Activated naive CD8-positive, alpha-beta T cell treated with anti-CD3 and anti-CD28 coated beads, Interleukin-2, amount 50 U/mL, for 24 hours (primary cell): ENCODE data around the gene SPATA21.

Experiments used
- ATAC-seq: fragments of 150-1000 bp; cut with Tn5 transposase; one replicate; pipeline ENCODE4 v1.10.0; 2021
- DNase-seq: peaks from one replicate; pipeline ENCODE4 v3.0.0; 2021
- H3K27ac Mint-ChIP-seq: one replicate; pipeline ENCODE4 v1.8.0; 2021; ENCODE audit warnings: mild to moderate bottlenecking, mixed read lengths
- H3K27me3 Mint-ChIP-seq: one replicate; pipeline ENCODE4 v1.8.0; 2021; ENCODE audit warnings: mixed read lengths
- H3K36me3 Mint-ChIP-seq: one replicate; pipeline ENCODE4 v1.8.0; 2021; ENCODE audit warnings: low read depth, mixed read lengths
- H3K4me1 Mint-ChIP-seq: one replicate; pipeline ENCODE4 v1.8.0; 2021; ENCODE audit warnings: mixed read lengths
- H3K4me3 Mint-ChIP-seq: one replicate; pipeline ENCODE4 v1.8.0; 2021; ENCODE audit warnings: mild to moderate bottlenecking, moderate library complexity, mixed read lengths
- H3K9me3 Mint-ChIP-seq: one replicate; pipeline ENCODE4 v1.8.0; 2021; ENCODE audit warnings: mixed read lengths

The SPATA21 gene

DNA sequence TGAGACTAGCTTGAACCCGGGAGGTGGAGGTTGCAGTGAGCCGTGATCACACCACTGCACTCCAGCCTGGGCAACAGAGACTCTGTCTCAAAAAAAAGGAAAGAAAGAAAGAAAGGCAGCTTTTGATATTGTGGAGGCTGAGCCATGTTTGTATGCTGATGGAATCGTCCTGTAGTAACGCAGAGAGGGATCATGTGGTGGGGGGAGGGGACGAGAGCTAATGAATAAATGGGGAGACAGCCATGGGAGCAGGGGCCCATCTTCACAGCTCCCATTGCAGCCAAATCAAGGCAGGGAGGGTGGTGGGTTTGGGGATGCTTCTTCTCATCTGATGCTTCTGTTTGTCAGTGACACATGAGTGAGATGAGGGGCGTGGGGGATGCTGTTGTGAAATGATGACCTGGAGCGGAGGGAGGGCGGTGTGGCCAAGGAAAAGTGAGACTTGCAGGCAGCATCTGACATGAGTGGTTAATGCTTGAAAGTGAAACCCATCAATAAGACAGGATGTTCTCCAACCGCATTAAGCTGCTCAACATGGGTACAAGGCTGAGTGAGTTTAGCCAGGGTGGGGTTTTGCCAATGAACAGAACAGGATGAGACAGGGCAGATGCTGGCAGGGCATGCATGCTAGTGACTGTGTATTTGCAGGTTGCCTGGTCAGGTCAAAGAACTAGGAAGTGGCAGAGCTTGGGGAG is 16.7 kb downstream of the SPATA21 start:
- Mint-ChIP-seq H3K4me3 (peak overlapping the region; percentile 63), H3K4me1 (peaks cover 39% of the 10 kb centered on the region), H3K27me3 (no peaks in the 10 kb centered on the region), H3K36me3 (no peaks in the 10 kb centered on the region), H3K27ac (peak overlapping the region; percentile 92), H3K9me3 (no peaks in the 10 kb centered on the region)
- ATAC-seq (peak; percentile 93), DNase-seq (peak; percentile 68)

- H3K27me3 Mint-ChIP-seq, result no peaks in the 10 kb centered on the region
- ATAC-seq, result peak; percentile 78
- no peaks in the 10 kb centered on the region for H3K36me3 Mint-ChIP-seq
- peak; percentile 23 for DNase-seq
- H3K4me3 Mint-ChIP-seq, result peak overlapping the region; percentile 13
- no peaks in the 10 kb centered on the region for H3K9me3 Mint-ChIP-seq
- peaks cover 39% of the 10 kb centered on the region for H3K4me1 Mint-ChIP-seq
- peak overlapping the region; percentile 69 for H3K27ac Mint-ChIP-seq
Observed at GRCh38 chr1:16418823-16419425, 18.3 kb downstream of the SPATA21 start.

DNA sequence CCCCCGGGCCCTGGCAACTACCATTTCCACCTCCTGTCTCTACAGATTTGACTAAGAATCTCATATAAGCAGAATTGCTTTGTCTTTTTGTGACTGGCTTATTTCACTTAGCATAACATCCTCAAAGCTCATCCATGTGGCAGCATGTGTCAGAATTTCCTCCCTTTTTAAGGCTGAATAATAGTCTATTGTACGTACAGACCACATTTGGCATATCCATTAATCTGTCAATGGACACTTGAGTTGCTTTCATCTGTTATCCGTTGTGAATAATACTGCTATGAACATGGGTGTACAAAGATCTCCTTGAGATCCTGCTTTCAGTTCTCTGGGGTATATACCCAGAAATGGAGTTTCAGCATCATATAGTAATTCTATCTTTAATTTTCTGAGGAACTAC is 24.0 kb downstream of the SPATA21 start:
- peaks cover 4% of the 10 kb centered on the region for H3K4me1 Mint-ChIP-seq
- no peaks in the 10 kb centered on the region for H3K9me3 Mint-ChIP-seq
- no peak overlapping the region for H3K4me3 Mint-ChIP-seq
- ATAC-seq (no peak), DNase-seq (no peak)
- no peaks in the 10 kb centered on the region for H3K36me3 Mint-ChIP-seq
- peaks cover 2% of the 10 kb centered on the region for H3K27me3 Mint-ChIP-seq
- H3K27ac Mint-ChIP-seq, result no peak overlapping the region

DNA sequence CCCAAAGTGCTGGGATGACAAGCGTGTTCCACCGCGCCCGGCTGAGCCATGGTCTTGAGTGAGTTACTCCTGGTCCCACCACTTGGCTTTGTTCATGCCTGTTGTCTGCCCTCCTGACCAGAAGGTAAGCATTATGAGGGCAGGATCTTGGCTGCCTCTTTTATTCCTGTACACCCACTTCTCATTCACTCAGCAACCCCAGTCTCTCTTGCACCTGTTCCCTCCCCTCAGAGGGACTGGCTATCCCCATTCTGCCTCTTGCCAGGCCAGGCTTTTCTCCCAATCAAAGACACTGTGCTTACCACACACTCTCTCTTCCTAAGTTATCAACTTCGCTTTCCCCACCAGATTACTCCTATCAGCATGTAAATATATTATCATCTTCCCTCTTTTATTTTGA is 26.4 kb downstream of the SPATA21 start:
- H3K4me1 Mint-ChIP-seq, result no peaks in the 10 kb centered on the region
- DNase-seq (no peak), ATAC-seq (no peak)
- no peaks in the 10 kb centered on the region for H3K9me3 Mint-ChIP-seq
- H3K36me3 Mint-ChIP-seq, result no peaks in the 10 kb centered on the region
- no peak overlapping the region for H3K4me3 Mint-ChIP-seq
- H3K27me3 Mint-ChIP-seq, result peaks cover 2% of the 10 kb centered on the region
- H3K27ac Mint-ChIP-seq, result no peak overlapping the region

- Mint-ChIP-seq H3K27me3 (peaks cover 2% of the 10 kb centered on the region), H3K36me3 (no peaks in the 10 kb centered on the region), H3K9me3 (no peaks in the 10 kb centered on the region), H3K4me3 (no peak overlapping the region), H3K27ac (no peak overlapping the region), H3K4me1 (no peaks in the 10 kb centered on the region)
- DNase-seq, result no peak
- no peak for ATAC-seq
Observed at GRCh38 chr1:16409536-16410152, 27.6 kb downstream of the SPATA21 start.

GRCh38 chr1:16406868-16407267 is 30.4 kb downstream of the SPATA21 start:
- no peak overlapping the region for H3K4me3 Mint-ChIP-seq
- no peak overlapping the region for H3K27ac Mint-ChIP-seq
- H3K4me1 Mint-ChIP-seq, result no peaks in the 10 kb centered on the region
- H3K9me3 Mint-ChIP-seq, result no peaks in the 10 kb centered on the region
- ATAC-seq, result no peak
- DNase-seq, result no peak
- H3K27me3 Mint-ChIP-seq, result no peaks in the 10 kb centered on the region
- no peaks in the 10 kb centered on the region for H3K36me3 Mint-ChIP-seq

DNA sequence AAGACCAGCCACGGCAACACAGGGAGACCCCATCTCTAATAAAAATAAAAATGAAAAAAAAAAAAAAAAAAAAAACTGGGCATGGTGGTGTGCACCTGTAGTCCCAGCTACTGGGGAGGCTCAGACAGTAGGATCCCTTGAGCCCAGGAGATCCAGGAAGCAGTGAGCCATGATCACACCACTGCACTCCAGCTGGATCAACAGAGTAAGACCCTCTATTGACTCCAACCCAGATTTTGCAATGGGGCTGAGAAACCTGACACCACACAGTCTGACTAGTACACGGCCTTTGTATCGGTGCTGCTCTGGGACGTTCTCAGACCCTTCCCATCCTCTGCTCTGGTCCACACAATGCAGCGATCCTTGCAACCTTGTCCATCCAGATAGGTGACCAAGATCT is 31.8 kb downstream of the SPATA21 start:
- Mint-ChIP-seq H3K9me3 (no peaks in the 10 kb centered on the region), H3K4me1 (no peaks in the 10 kb centered on the region), H3K4me3 (no peak overlapping the region), H3K36me3 (no peaks in the 10 kb centered on the region), H3K27ac (no peak overlapping the region), H3K27me3 (no peaks in the 10 kb centered on the region)
- ATAC-seq (no peak), DNase-seq (no peak)

GRCh38 chr1:16402742-16403141 is 34.5 kb downstream of the SPATA21 start:
- H3K4me1 Mint-ChIP-seq, result peaks cover 4% of the 10 kb centered on the region
- ATAC-seq (no peak), DNase-seq (no peak)
- H3K9me3 Mint-ChIP-seq, result no peaks in the 10 kb centered on the region
- H3K27me3 Mint-ChIP-seq, result no peaks in the 10 kb centered on the region
- no peak overlapping the region for H3K27ac Mint-ChIP-seq
- peaks cover 4% of the 10 kb centered on the region for H3K36me3 Mint-ChIP-seq
- no peak overlapping the region for H3K4me3 Mint-ChIP-seq

DNA sequence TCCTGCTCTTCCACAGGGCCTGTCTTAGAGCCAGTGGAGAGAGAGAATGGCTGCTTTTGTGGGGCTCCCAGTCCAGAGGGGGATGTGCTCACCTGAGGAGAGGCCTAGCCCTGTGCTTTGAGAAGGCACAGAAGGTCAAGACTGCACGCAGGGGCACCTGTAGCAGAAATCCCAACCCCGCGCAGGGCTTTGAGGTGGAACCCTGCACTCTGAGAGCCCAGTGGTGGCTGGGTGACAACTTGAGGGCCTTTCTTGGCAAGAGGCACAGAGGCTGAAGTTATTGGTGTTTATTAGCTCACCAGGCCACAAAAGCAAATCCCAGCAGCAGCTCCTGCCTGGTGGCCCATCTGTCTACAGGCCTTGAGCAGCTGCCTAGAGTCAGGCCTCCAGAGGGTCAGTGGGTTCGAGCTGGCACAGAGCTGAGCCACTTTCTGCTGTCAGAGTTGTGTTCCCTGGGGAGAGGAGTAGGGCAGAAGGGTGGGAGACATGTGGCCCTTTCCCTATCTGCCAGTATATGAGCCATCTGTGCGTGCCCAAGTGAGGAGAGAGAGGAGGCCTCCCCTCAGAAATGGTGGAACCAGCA is 38.8 kb downstream of the SPATA21 start:
- peaks cover 12% of the 10 kb centered on the region for H3K36me3 Mint-ChIP-seq
- H3K9me3 Mint-ChIP-seq, result no peaks in the 10 kb centered on the region
- H3K4me1 Mint-ChIP-seq, result peaks cover 24% of the 10 kb centered on the region
- DNase-seq (no peak), ATAC-seq (no peak)
- H3K27ac Mint-ChIP-seq, result peak overlapping the region; percentile 76
- H3K4me3 Mint-ChIP-seq, result no peak overlapping the region
- no peaks in the 10 kb centered on the region for H3K27me3 Mint-ChIP-seq

DNA sequence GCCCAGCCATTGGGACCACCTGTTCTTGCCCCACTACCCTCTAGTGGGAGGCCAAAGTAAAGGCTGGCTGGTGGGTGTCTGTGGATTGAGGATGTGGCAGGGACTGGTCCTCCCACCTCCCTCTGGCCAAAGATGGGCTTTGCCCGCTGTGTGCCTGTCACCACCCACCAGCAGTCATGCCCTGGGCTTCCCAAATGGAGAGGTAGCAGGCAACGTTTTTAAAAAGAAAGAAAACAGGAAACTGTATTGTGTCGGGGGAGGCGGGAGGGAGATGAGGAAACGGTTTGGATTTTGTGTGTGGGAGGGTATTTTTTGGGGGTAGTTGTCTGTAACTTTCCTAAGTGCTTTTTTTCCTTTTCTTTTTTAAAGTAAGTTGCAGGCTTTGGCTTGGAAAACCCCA is 40.1 kb downstream of the SPATA21 start:
- H3K27me3 Mint-ChIP-seq, result no peaks in the 10 kb centered on the region
- H3K36me3 Mint-ChIP-seq, result peaks cover 19% of the 10 kb centered on the region
- no peaks in the 10 kb centered on the region for H3K9me3 Mint-ChIP-seq
- ATAC-seq (no peak), DNase-seq (no peak)
- H3K4me3 Mint-ChIP-seq, result no peak overlapping the region
- peak overlapping the region; percentile 76 for H3K27ac Mint-ChIP-seq
- H3K4me1 Mint-ChIP-seq, result peaks cover 37% of the 10 kb centered on the region

DNA sequence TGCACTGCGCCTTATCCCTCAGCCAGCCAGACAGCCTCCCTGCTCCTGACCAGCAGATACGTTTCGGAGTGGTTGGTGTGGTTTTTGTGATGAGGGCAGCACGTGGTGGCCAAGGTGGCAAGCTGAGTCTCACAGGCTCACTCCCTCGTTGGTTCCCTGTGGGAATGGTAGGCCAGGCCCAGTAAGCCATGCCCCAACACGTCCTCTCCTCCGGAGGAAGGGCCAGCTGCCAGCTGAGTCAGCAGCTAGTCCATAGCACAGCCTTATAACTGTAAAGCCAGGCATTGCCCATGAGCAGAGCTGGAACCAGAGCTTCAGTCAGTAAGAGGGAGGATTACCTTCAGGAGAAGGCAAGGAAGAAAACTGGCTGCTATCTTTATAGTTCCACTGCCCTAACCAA is 40.6 kb downstream of the SPATA21 start:
- H3K9me3 Mint-ChIP-seq, result no peaks in the 10 kb centered on the region
- ATAC-seq (no peak), DNase-seq (no peak)
- no peaks in the 10 kb centered on the region for H3K27me3 Mint-ChIP-seq
- no peak overlapping the region for H3K4me3 Mint-ChIP-seq
- peaks cover 21% of the 10 kb centered on the region for H3K36me3 Mint-ChIP-seq
- H3K4me1 Mint-ChIP-seq, result peaks cover 43% of the 10 kb centered on the region
- peak overlapping the region; percentile 76 for H3K27ac Mint-ChIP-seq

DNA sequence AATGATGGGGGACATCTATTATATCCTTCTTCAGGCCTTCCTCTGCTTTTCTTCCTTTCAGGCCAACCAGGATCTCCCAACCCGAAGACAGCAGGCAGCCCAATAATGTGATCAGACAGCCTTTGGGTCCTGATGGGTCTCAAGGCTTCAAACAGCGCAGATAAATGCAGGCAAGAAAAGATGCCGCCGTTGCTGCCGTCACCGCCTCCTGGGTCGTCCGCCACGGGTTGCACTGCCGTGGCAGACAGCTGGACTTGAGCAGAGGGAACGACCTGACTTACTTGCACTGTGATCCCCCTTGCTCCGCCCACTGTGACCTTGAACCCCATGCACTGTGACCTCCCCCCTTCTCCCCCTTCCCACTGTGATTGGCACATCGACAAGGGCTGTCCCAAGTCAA is 42.2 kb downstream of the SPATA21 start:
- Mint-ChIP-seq H3K27ac (no peak overlapping the region), H3K9me3 (no peaks in the 10 kb centered on the region), H3K27me3 (no peaks in the 10 kb centered on the region), H3K36me3 (peaks cover 22% of the 10 kb centered on the region), H3K4me1 (peaks cover 59% of the 10 kb centered on the region), H3K4me3 (no peak overlapping the region)
- DNase-seq, result no peak
- no peak for ATAC-seq

- Mint-ChIP-seq H3K27me3 (no peaks in the 10 kb centered on the region), H3K36me3 (peaks cover 20% of the 10 kb centered on the region), H3K9me3 (no peaks in the 10 kb centered on the region), H3K4me3 (no peak overlapping the region), H3K27ac (peak overlapping the region; percentile 62), H3K4me1 (peaks cover 66% of the 10 kb centered on the region)
- DNase-seq, result no peak
- no peak for ATAC-seq
Observed at GRCh38 chr1:16393570-16394521, 43.4 kb downstream of the SPATA21 start.
